SK-N-SH (cell line): ENCODE data around the gene PPARGC1A. TPM values are rescaled to one million over a fixed set of nuclear protein-coding genes. Genes with fewer than 3 reads are reported as not detected.

Experiments
- CTCF ChIA-PET: fragments of 300-600, 350-600 bp; formaldehyde crosslinking; extraction: SDS; loops from one replicate; lab custom pipeline; 2021; lab: Yijun Ruan, JAX
- POLR2A ChIA-PET: fragments of 350-600 bp; sonication (Branson Sonifier 250); formaldehyde crosslinking; extraction: SDS; loops from one replicate; lab custom pipeline; 2020; ENCODE audit warnings: antibody characterized with exemption, inconsistent platforms; lab: Yijun Ruan, JAX
- DNase-seq: peaks from one replicate; pipeline ENCODE4 v3.0.0; 2012
- H2AFZ ChIP-seq: fragments of 200-600 bp; sonication (generic); 2 replicates; pipeline ENCODE4 v1.8.1; 2016; ENCODE audit warnings: antibody characterized with exemption, mild to moderate bottlenecking, low read depth
- H3F3A ChIP-seq: fragments of 200-600 bp; sonication (generic); replicated peaks from 2 replicates; pipeline ENCODE3; 2016; ENCODE audit warnings: antibody characterized with exemption, mild to moderate bottlenecking; ENCODE audit not compliant: insufficient read depth
- H3K27ac ChIP-seq, 2 experiments: fragments of 200-500 bp in 1 of 2; fragments of 200-600 bp in 1 of 2; sonication (Bioruptor generic) in 1 of 2; sonication (generic), shearing (Covaris generic) in 1 of 2; 2 replicates each; pipeline versions ENCODE4 v1.5.1 to v1.6.1; 2014 to 2016; ENCODE audit warnings: low read depth in 2 of 2, inconsistent platforms in 1 of 2, low read length in 1 of 2, mild to moderate bottlenecking in 1 of 2, mixed read lengths in 1 of 2
- H3K27me3 ChIP-seq: fragments of 200-600 bp; sonication (generic), shearing (Covaris generic); 2 replicates; pipeline ENCODE4 v1.6.1; 2016; ENCODE audit warnings: mixed run types; ENCODE audit not compliant: insufficient read depth
- H3K36me3 ChIP-seq, 2 experiments: fragments of 200-500 bp in 1 of 2; fragments of 200-600 bp in 1 of 2; sonication (Bioruptor generic) in 1 of 2; sonication (generic) in 1 of 2; replicated peaks in 1 of 2; 2 replicates each; pipeline versions ENCODE3 to v1.5.1; 2014 to 2016; ENCODE audit warnings: low read length in 1 of 2, mild to moderate bottlenecking in 1 of 2; ENCODE audit not compliant: insufficient read depth in 2 of 2, control insufficient read depth in 1 of 2
- H3K4me1 ChIP-seq, 2 experiments: fragments of 200-500 bp in 1 of 2; fragments of 200-600 bp in 1 of 2; sonication (Bioruptor generic) in 1 of 2; sonication (generic), shearing (Covaris generic) in 1 of 2; 2 replicates each; pipeline versions ENCODE4 v1.5.1 to v1.6.1; 2014 to 2016; ENCODE audit warnings: low read depth in 1 of 2, low read length in 1 of 2, mixed run types in 1 of 2; ENCODE audit not compliant: insufficient read depth in 2 of 2, control insufficient read depth in 1 of 2
- H3K4me2 ChIP-seq: fragments of 200-600 bp; sonication (generic), shearing (Covaris generic); 2 replicates; pipeline ENCODE4 v1.6.1; 2017; ENCODE audit warnings: mixed run types
- H3K4me3 ChIP-seq, 2 experiments: fragments of 200-500 bp in 1 of 2; fragments of 200-600 bp in 1 of 2; sonication (Bioruptor generic) in 1 of 2; sonication (generic), shearing (Covaris generic) in 1 of 2; 2 replicates each; pipeline versions ENCODE4 v1.5.1 to v1.8.1; 2014 to 2016; ENCODE audit warnings: low read depth in 2 of 2, inconsistent platforms in 1 of 2, low read length in 1 of 2, mild to moderate bottlenecking in 1 of 2, mixed read lengths in 1 of 2, moderate library complexity in 1 of 2
- H3K79me2 ChIP-seq: fragments of 200-600 bp; sonication (generic); 2 replicates; pipeline ENCODE4 v1.8.1; 2017; ENCODE audit warnings: mild to moderate bottlenecking; ENCODE audit not compliant: insufficient read depth
- H3K9ac ChIP-seq: fragments of 200-600 bp; sonication (generic); 2 replicates; pipeline ENCODE4 v1.6.1; 2017; ENCODE audit warnings: mixed run types
- H3K9me2 ChIP-seq: fragments of 200-600 bp; sonication (generic); 2 replicates; pipeline ENCODE4 v1.6.1; 2017; ENCODE audit warnings: mixed run types
- H3K9me3 ChIP-seq: fragments of 200-600 bp; sonication (generic); 2 replicates; pipeline ENCODE4 v1.6.1; 2017; ENCODE audit warnings: mixed run types, mild to moderate bottlenecking, moderate library complexity
- H4K20me1 ChIP-seq: fragments of 200-600 bp; sonication (generic); 2 replicates; pipeline ENCODE4 v1.6.1; 2017; ENCODE audit warnings: mild to moderate bottlenecking, mixed run types; ENCODE audit not compliant: insufficient read depth
- ELF1 ChIP-seq: IDR thresholded peaks from 2 replicates; pipeline ENCODE4 v1.4.0; 2012
- EP300 ChIP-seq, 2 experiments: IDR thresholded peaks; 2 replicates each; pipeline versions ENCODE4 v1.4.0 to v1.6.1; 2012; ENCODE audit warnings: borderline replicate concordance in 1 of 2, low read depth in 1 of 2, low read length in 1 of 2
- EZH2phosphoT487 ChIP-seq: fragments of 200-600 bp; sonication (generic); IDR thresholded peaks from 2 replicates; pipeline ENCODE4 v1.6.1; 2017; ENCODE audit warnings: low read depth, mixed run types, mild to moderate bottlenecking, antibody characterized with exemption, moderate library complexity, borderline replicate concordance
- FOSL2 ChIP-seq: IDR thresholded peaks from 2 replicates; pipeline ENCODE4 v1.4.0; 2012; ENCODE audit warnings: low read depth, mild to moderate bottlenecking, moderate library complexity, borderline replicate concordance
- FOXM1 ChIP-seq: IDR thresholded peaks from 2 replicates; pipeline ENCODE4 v1.4.0; 2012; ENCODE audit warnings: low read depth, mild to moderate bottlenecking
- GABPA ChIP-seq: IDR thresholded peaks from 2 replicates; pipeline ENCODE4 v1.4.0; 2012; ENCODE audit warnings: low read depth, mild to moderate bottlenecking
- GATA2 ChIP-seq: sonication (generic); formaldehyde crosslinking; IDR thresholded peaks from 2 replicates; pipeline ENCODE4 v1.5.0; 2020; ENCODE audit warnings: mild to moderate bottlenecking, missing genetic modification reagents
- MAX ChIP-seq: IDR thresholded peaks from 2 replicates; pipeline ENCODE4 v1.4.0; 2012; ENCODE audit warnings: low read depth
- MXI1 ChIP-seq: IDR thresholded peaks from 2 replicates; pipeline ENCODE4 v1.6.1; 2012; ENCODE audit warnings: mild to moderate bottlenecking, low read depth, low read length, improper control_type of control experiment
- NFIC ChIP-seq: IDR thresholded peaks from 2 replicates; pipeline ENCODE4 v1.4.0; 2012; ENCODE audit warnings: borderline replicate concordance
- NRF1 ChIP-seq: IDR thresholded peaks from 2 replicates; pipeline ENCODE4 v1.6.1; 2012; ENCODE audit warnings: low read depth, mild to moderate bottlenecking, low read length
- PBX3 ChIP-seq: IDR thresholded peaks from 2 replicates; pipeline ENCODE4; 2012
- POLR2AphosphoS5 ChIP-seq: IDR thresholded peaks from 2 replicates; pipeline ENCODE4 v1.6.1; 2012; ENCODE audit warnings: low read depth, low read length
- RAD21 ChIP-seq: IDR thresholded peaks from 2 replicates; pipeline ENCODE4 v1.6.1; 2012; ENCODE audit warnings: mild to moderate bottlenecking, low read length
- RFX5 ChIP-seq: IDR thresholded peaks from 2 replicates; pipeline ENCODE4 v1.6.1; 2012; ENCODE audit warnings: mild to moderate bottlenecking, improper control_type of control experiment, low read length
- RXRA ChIP-seq: IDR thresholded peaks from 2 replicates; pipeline ENCODE4 v1.4.0; 2012; ENCODE audit warnings: low read depth, mild to moderate bottlenecking, borderline replicate concordance
- SIN3A ChIP-seq: IDR thresholded peaks from 2 replicates; pipeline ENCODE4 v1.6.1; 2012; ENCODE audit warnings: low read depth, mild to moderate bottlenecking, low read length, moderate library complexity, borderline replicate concordance
- SMC3 ChIP-seq: IDR thresholded peaks from 2 replicates; pipeline ENCODE4 v1.6.1; 2012; ENCODE audit warnings: low read depth, low read length, improper control_type of control experiment
- TAF1 ChIP-seq: IDR thresholded peaks from 2 replicates; pipeline ENCODE4 v1.6.1; 2012; ENCODE audit warnings: low read depth, mild to moderate bottlenecking, low read length, moderate library complexity, borderline replicate concordance
- WGBS: methylation state at CpG from one replicate; pipeline ENCODE4 v1.1.6; 2017; ENCODE audit warnings: low lambda C conversion rate; 5-methylcytosine and 5-hydroxymethylcytosine counted together
- polyA plus RNA-seq, 3 experiments: library from polyadenylated mRNA; depleted of rRNA; stranded (reverse); fragments of >200 nt; gene quantifications; 2 replicates each; pipeline ENCODE4 v1.2.3, GENCODE V29; 2012
- TF ChIP-seq, protein P1 (sequence below): IDR thresholded peaks from 2 replicates; pipeline ENCODE4 v1.4.0; 2012; ENCODE audit warnings: low read depth, borderline replicate concordance
- TF ChIP-seq, protein P2 (sequence below): fragments of 150-350 bp; IDR thresholded peaks from 2 replicates; pipeline ENCODE4 v1.6.1; 2016; ENCODE audit warnings: mild to moderate bottlenecking, low read depth, low read length

Gene PPARGC1A
- polyA plus RNA-seq, 1 of the 3 experiments (the other 2 are of a cell fraction), result 0.07 TPM

DNA sequence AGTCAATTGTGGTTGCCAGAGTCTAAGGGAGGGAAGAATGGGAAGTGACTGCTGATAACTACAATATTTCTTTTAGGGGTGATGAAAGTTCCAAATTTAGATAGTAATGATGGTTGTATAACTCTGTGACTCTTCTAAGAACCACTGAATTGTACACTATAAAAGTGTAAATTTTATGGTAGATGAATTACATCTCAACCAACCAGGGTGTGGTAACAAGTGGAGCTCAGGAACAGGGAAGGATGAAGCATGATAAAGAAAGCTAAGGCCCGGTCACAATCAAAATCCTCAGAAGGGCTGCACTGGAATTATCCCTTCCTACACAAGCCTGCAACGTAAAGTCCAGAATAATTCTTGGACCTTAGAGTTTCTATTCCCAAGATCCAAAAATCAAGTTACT lies 143.2 kb downstream of the PPARGC1A start (continued):
- no peak for TF ChIP-seq PBX3
- TF ChIP-seq MXI1, result no peak
- TF ChIP-seq TAF1, result no peak
- no peak for TF ChIP-seq RXRA
- no peak for TF ChIP-seq RAD21

DNA sequence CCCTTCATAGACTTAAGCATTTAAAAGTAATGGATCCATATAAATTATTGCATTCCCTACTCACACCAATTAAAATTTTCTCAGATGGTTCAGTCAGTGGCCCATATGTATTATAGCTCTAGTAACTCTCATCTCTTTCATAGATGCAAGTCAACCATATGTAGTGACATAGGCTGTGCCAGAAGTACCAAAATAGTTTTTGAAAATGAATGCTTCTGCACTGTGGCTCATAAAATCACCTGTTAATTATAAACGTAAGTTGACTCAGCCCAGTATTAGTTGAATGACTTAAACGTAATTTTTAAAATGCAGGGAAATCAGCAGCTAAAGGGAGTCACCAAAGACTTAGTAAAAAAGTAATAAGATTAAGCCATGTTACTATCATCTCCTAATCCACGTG lies 143.8 kb downstream of the PPARGC1A start:
- TF ChIP-seq SIN3A (no peak), EZH2phosphoT487 (no peak), RXRA (no peak), FOXM1 (no peak), SMC3 (no peak), EP300 (IDR thresholded peaks at IDR 0.05; ENCODE audit: borderline replicate concordance in 1 of 2, low read depth in 1 of 2, low read length in 1 of 2) (no peak), GATA2 (CRISPR knock-in tag) (no peak), ELF1 (no peak), MXI1 (no peak), NRF1 (no peak), GABPA (no peak), MAX (no peak), RFX5 (no peak), RAD21 (no peak), POLR2AphosphoS5 (no peak), NFIC (no peak), FOSL2 (no peak)
- TF ChIP-seq, protein P1, sequence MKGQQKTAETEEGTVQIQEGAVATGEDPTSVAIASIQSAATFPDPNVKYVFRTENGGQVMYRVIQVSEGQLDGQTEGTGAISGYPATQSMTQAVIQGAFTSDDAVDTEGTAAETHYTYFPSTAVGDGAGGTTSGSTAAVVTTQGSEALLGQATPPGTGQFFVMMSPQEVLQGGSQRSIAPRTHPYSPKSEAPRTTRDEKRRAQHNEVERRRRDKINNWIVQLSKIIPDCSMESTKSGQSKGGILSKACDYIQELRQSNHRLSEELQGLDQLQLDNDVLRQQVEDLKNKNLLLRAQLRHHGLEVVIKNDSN, result no peak
- TF ChIP-seq, protein P2, sequence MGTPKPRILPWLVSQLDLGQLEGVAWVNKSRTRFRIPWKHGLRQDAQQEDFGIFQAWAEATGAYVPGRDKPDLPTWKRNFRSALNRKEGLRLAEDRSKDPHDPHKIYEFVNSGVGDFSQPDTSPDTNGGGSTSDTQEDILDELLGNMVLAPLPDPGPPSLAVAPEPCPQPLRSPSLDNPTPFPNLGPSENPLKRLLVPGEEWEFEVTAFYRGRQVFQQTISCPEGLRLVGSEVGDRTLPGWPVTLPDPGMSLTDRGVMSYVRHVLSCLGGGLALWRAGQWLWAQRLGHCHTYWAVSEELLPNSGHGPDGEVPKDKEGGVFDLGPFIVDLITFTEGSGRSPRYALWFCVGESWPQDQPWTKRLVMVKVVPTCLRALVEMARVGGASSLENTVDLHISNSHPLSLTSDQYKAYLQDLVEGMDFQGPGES, result no peak
- H3K36me3 ChIP-seq, result no peaks in the 10 kb centered on the region
- H3K4me1 ChIP-seq, result no peaks in the 10 kb centered on the region
- ChIA-PET POLR2A (no interaction called here), CTCF (no interaction called here)
- no peaks in the 10 kb centered on the region for H3K27me3 ChIP-seq
- no peak overlapping the region for H3K27ac ChIP-seq
- 7% methylated on average over 3 of the region's 3 CpGs for WGBS
- H2AFZ ChIP-seq, result no peak overlapping the region
- H3F3A ChIP-seq, result no peaks in the 10 kb centered on the region
- no peaks in the 10 kb centered on the region for H4K20me1 ChIP-seq
- H3K9ac ChIP-seq, result no peak overlapping the region
- no peaks in the 10 kb centered on the region for H3K79me2 ChIP-seq
- H3K9me2 ChIP-seq, result no peaks in the 10 kb centered on the region
- H3K9me3 ChIP-seq, result no peaks in the 10 kb centered on the region
- no peak overlapping the region for H3K4me3 ChIP-seq
- DNase-seq, result no peak
- no peak overlapping the region for H3K4me2 ChIP-seq
